Activated CD8-positive, alpha-beta memory T cell treated with anti-CD3 and anti-CD28 coated beads, Interleukin-2, amount 50 U/mL, for 1 hour (primary cell): ENCODE data around the gene SRI.

ENCODE experiments used
- DNase-seq: peaks from one replicate; pipeline ENCODE4 v3.0.0-alpha.2; 2020; ENCODE audit errors: extremely low read depth

The SRI gene

GRCh38 chr7:88224601-88225275, 4.9 kb upstream of the SRI start:
- DNase-seq: no peak

- DNase-seq: no peak
Measured at GRCh38 chr7:88223265-88223664, 3.4 kb upstream of the SRI start.

- DNase-seq: no peak
Measured at GRCh38 chr7:88218836-88219605, 817 bp downstream of the SRI start.

DNA sequence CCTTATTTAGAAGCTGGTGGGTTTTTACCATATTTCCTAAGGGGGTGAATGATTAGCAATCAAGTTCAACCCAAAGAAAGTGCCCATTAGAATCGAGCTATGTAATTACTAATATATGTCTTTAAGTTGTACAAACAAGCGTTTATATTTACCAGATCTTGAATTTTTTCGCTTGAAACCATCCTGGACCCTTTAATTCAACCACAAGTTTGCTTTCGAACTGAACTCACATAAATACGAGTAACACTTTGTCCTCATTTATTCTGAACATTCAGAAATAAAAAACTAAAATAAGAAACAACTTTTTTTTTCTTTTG, 1.5 kb downstream of the SRI start:
- no peak for DNase-seq

DNA sequence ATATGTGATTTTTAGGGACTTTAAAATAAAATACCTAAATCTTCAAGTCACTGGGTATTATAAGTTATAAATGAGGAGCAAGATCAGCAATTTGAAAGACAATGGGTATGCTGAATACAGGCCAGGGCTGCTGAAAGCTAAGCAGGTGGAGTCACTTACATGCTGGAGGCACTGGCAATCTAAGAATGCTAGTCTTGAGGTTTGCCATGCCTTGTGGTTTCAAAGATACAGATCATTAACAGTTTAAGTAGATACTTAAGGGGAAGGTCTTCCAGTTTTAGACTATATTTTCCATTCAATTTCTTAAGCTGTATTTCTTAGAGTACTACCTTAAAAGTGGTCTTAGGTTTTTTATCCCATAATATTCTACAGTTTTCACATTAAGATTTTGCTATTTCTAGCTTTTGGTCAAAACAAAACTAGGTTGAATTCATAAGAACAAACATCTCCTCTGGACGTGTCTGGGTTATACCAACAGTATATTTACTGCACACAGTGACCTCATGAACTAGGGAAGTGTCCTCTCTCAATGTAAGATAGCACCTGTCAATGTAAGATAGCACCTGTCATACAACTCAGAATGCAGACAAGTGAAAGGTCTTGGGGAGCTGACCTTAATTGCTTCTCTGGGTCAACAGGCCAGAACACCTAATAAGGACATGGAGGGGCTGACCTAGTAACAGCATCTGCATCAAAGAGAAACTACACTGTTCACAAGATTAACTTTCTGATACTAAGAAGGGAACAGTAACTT, 2.0 kb downstream of the SRI start:
- no peak for DNase-seq

GRCh38 chr7:88216276-88216675, 3.6 kb downstream of the SRI start:
- DNase-seq: no peak

GRCh38 chr7:88215295-88215694, 4.5 kb downstream of the SRI start:
- no peak for DNase-seq

- no peak for DNase-seq
Measured at GRCh38 chr7:88214456-88214855, 5.4 kb downstream of the SRI start.

- no peak for DNase-seq
Measured at GRCh38 chr7:88212918-88213317, 6.9 kb downstream of the SRI start.

- DNase-seq: no peak
Measured at GRCh38 chr7:88208521-88208920, 11.3 kb downstream of the SRI start.

DNA sequence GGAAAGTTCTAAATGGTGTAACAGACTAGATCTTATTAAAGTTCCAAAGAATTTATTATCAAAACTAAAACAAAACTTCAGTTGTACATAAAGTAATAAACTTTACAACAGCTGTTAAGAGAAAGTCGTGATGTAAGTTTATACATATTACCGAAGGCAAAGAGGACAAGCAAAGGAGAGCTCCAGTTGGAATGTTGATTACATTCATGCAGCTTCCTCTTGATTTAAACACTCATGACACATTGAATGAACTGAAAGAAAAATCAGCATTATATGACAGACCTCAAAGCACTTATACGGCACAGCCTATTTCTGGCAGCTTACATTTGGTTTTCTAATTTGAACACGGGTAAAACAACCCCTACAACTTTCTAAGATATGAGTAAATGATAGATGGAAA, 13.6 kb downstream of the SRI start:
- DNase-seq: no peak

DNA sequence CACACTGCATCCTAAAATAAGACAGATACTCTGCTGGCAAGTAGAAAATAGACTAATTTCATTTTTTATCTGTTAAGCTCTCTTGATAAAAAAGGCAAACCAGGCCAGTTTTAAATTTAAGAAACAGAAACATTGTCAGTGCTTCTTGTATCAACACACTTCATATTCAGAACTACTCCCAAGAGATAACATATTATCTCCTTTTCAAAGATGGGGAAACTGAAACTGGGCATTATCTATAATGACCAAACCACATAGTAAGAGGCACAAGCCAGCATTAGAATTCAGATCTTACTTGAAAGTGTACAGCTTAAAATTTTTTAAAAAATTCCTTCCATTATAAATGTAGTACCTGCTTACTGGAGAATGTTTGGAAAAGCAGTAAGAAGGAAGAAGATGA, 14.7 kb downstream of the SRI start:
- DNase-seq: no peak

GRCh38 chr7:88204525-88205110, 15.2 kb downstream of the SRI start:
- DNase-seq: no peak

DNA sequence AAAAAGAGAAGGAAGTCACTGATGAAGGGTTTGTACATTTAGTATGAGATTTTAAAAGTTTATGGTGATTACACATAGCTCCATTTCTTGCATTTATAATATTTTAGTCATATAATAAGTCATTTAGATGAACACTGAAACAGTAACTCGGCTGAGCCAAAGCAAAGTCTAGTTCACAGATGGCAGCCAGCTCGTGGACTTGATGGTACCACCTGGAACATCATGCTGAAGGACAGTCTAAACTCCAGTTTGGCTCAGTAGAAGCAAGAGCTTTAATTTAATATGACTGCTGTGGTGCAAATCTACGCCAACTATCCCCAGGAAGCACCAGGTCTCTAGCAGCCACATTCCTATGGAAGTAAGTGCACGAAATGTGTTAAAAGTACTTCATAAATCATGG, 16.4 kb downstream of the SRI start:
- no peak for DNase-seq

DNA sequence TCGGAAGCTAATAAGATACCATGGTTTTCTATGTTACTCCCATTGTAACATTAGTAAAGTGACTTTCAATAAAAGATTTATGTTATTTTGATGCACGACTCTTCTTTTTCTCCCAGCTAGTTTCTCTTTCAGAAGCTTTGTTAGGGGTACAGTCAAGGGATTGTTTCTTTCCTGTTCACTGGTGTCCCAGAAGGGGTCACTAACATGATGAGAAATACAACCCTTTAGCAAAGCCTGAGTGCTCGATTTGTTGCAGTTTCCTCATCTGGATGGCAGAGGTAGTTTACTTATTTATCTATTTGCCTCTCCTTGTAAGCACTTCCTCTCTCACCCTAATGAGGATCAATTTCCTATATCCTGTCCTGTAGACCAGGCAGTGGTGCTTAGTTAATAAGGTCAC, 17.0 kb downstream of the SRI start:
- no peak for DNase-seq

DNA sequence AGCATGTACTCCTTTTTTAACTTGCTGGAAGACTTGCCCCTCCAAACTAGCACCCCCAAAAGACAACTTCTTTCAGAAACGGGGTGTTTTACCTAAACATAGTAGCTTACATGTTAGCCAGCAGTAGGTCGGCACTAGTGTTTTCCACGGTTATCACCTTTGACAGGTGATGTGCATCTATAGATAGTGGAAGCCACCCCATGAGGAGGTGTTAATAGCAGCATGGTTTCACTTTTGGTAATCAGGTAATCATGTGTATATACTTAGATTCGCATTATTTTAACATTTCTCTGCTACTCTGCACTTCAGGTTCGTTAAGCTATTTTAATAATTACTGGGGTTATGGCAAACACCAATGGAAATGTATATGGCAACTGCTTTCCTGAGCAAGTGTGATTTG, 17.6 kb downstream of the SRI start:
- DNase-seq: no peak

- no peak for DNase-seq
Measured at GRCh38 chr7:88201305-88201704, 18.5 kb downstream of the SRI start.

DNA sequence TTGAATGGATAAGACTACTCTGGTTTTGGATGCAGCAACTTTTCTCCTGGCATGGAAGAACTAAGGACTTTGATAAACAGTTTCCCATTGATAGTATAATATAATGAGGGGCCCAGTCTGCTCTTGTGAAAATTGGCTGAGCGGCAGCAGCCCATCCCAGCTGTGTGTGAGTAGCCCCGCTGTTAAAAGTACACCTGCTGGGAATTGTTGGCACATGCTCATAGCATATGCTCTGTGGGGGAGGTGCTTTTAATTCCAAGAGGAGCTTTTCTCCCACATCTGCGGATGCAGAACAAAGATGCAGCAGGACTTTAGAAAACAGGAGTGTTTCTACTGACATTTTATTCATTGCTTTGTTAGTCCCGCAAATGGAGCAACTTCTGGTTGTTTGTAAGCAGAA, 19.0 kb downstream of the SRI start:
- DNase-seq: no peak

DNA sequence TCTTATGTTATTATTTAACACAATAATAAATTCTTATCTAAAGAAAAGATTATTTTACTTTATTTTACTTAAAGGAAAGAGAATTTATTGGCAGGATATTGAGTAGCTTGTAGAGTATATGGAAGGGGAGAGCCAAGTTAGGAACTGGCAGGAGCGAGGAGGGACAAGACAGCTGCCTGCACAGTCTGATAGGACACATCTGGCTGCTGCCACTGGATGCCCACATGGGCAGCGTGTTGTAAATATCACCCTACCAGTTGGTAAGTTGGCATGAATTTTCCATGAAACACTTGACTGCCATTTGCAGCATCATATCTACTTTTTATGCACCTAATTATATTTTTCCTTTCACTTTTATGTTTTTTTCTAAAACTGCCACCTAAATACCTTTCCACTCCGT, 19.6 kb downstream of the SRI start:
- no peak for DNase-seq

DNA sequence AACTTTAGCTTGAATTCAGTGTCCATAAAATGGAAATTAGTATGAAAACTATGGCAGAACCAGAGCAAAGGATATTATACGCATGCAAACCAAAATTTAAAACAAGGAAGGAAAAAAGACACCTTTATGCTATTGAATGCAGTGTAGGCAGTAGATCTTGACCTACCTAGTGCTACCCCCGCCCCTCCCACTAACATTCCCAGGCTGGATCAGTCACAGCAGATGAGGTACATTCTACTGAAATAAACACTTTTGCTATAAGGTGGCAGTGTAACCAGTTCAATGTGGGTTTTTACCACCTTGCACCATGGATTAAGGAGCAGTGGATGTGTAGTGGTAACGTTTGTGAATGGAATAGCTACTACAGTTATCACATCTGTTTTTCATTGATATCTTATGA, 27.9 kb downstream of the SRI start:
- no peak for DNase-seq

GRCh38 chr7:88185650-88186049, 34.2 kb downstream of the SRI start:
- no peak for DNase-seq

DNA sequence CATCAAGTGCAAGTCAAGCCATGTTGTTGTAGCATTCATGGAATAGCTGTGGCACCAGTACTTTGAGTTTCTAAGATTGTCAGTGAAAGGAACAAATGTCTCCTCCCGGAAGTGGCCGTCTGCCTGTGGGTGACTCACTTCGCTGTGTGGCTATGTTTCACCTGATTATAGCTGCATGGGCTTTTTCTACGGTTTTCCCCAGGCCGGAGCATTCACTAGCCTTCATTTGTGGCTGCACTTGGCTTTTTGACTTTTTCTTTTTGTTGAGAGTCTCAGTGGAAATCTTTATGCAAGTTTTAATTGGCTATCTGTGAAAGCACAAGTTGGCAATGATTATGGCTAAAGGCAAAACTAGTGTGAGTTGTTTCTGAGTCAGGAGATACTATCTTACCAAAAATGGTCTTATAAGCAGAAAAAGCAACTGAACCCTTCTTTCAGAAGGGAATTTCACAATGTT, 35.0 kb downstream of the SRI start:
- DNase-seq: no peak

DNA sequence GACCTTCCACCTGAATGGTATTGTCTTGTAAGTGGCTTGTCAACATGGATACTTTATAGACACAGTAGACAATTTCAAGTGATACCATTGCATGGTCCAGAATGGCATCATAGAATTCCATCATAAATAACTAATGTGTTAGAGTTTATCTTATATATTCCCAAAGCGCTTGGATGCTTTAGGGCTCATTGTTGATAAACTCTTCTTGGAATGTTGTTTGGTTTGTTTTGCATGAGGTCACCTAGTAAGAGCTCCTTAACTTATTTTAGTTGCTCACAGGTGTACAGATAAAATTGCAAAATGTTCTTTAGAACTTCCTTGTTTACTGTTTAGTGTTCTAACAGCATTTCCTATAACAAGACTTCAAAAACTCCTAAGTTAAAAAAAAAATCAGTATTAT, 36.8 kb downstream of the SRI start:
- DNase-seq: no peak
